MM.1S (cell line): ENCODE results near the gene CYP46A1.

ENCODE experiments used
- DNase-seq: peaks from one replicate; pipeline ENCODE4 v3.0.0-alpha.2; 2015
- H2AFZ ChIP-seq: fragments of 300-600 bp; sonication (generic); 2 replicates; pipeline ENCODE4 v1.6.0; 2016; ENCODE audit warnings: antibody characterized with exemption, low read length
- H3F3A ChIP-seq: fragments of 300-600 bp; sonication (generic); 2 replicates; pipeline ENCODE4 v1.6.1; 2016; ENCODE audit warnings: mild to moderate bottlenecking, antibody characterized with exemption, low read length, moderate library complexity, mixed read lengths; ENCODE audit not compliant: insufficient read depth
- H3K27ac ChIP-seq: fragments of 300-600 bp; sonication (generic); 2 replicates; pipeline ENCODE4 v1.5.1; 2016; ENCODE audit warnings: mild to moderate bottlenecking, low read length
- H3K27me3 ChIP-seq: fragments of 300-600 bp; sonication (generic); replicated peaks from 2 replicates; pipeline ENCODE4 v1.6.0; 2016; ENCODE audit warnings: low read length; ENCODE audit not compliant: insufficient read depth
- H3K36me3 ChIP-seq: fragments of 300-600 bp; sonication (generic); replicated peaks from 2 replicates; pipeline ENCODE4 v1.6.1; 2016; ENCODE audit warnings: mild to moderate bottlenecking, low read length, mixed read lengths; ENCODE audit not compliant: insufficient read depth
- H3K4me1 ChIP-seq: fragments of 300-600 bp; sonication (generic); 2 replicates; pipeline ENCODE4 v1.6.1; 2016; ENCODE audit warnings: low read length, mixed read lengths
- H3K4me2 ChIP-seq: fragments of 300-600 bp; sonication (generic); 2 replicates; pipeline ENCODE4 v1.6.0; 2016; ENCODE audit warnings: low read depth, low read length
- H3K4me3 ChIP-seq: fragments of 300-600 bp; sonication (generic); 2 replicates; pipeline ENCODE4 v1.5.1; 2016; ENCODE audit warnings: low read length, mixed read lengths
- H3K79me2 ChIP-seq: fragments of 300-600 bp; sonication (generic); 2 replicates; pipeline ENCODE4 v1.6.1; 2016; ENCODE audit warnings: mixed run types, low read length, mixed read lengths
- H3K9ac ChIP-seq: fragments of 300-600 bp; sonication (generic); 2 replicates; pipeline ENCODE4 v1.6.1; 2016; ENCODE audit warnings: low read length, mixed read lengths
- H3K9me2 ChIP-seq: fragments of 300-600 bp; sonication (generic); replicated peaks from 2 replicates; pipeline ENCODE4 v1.6.1; 2016; ENCODE audit warnings: mild to moderate bottlenecking, low read length, mixed read lengths; ENCODE audit not compliant: insufficient read depth
- H3K9me3 ChIP-seq: fragments of 300-600 bp; sonication (generic); replicated peaks from 2 replicates; pipeline ENCODE4 v1.6.1; 2016; ENCODE audit warnings: mild to moderate bottlenecking, low read length, mixed read lengths; ENCODE audit not compliant: insufficient read depth
- H4K20me1 ChIP-seq: fragments of 300-600 bp; sonication (generic); 2 replicates; pipeline ENCODE4 v1.6.1; 2016; ENCODE audit warnings: mild to moderate bottlenecking, low read length, moderate library complexity, mixed read lengths; ENCODE audit not compliant: insufficient read depth
- CTCF ChIP-seq: fragments of 300-600 bp; sonication (generic); IDR thresholded peaks from 2 replicates; pipeline ENCODE4 v1.5.1; 2016; ENCODE audit warnings: antibody characterized with exemption, low read length, mixed read lengths
- EZH2 ChIP-seq: fragments of 300-600 bp; sonication (generic); optimal IDR thresholded peaks from 2 replicates; pipeline ENCODE3; 2017; ENCODE audit warnings: low read depth, mild to moderate bottlenecking, antibody characterized with exemption, low read length, mixed read lengths
- EZH2phosphoT487 ChIP-seq: fragments of 300-600 bp; sonication (generic); IDR thresholded peaks from 2 replicates; pipeline ENCODE4 v1.6.1; 2018; ENCODE audit warnings: antibody characterized with exemption, low read length

Gene CYP46A1

GRCh38 chr14:99774556-99775307 lies 90.6 kb downstream of the CYP46A1 start:
- no peak overlapping the region for H3K27ac ChIP-seq
- no peak for DNase-seq
- H4K20me1 ChIP-seq: no peaks in the 10 kb centered on the region
- no peak overlapping the region for H2AFZ ChIP-seq
- no peaks in the 10 kb centered on the region for H3F3A ChIP-seq
- no peaks in the 10 kb centered on the region for H3K79me2 ChIP-seq
- no peaks in the 10 kb centered on the region for H3K9me2 ChIP-seq
- no peaks in the 10 kb centered on the region for H3K9me3 ChIP-seq
- no peaks in the 10 kb centered on the region for H3K27me3 ChIP-seq
- TF ChIP-seq EZH2phosphoT487: no peak
- TF ChIP-seq EZH2: no peak
- TF ChIP-seq CTCF: no peak
- no peak overlapping the region for H3K9ac ChIP-seq
- no peak overlapping the region for H3K4me3 ChIP-seq
- H3K4me2 ChIP-seq: no peak overlapping the region
- H3K36me3 ChIP-seq: no peaks in the 10 kb centered on the region
- H3K4me1 ChIP-seq: no peaks in the 10 kb centered on the region

DNA sequence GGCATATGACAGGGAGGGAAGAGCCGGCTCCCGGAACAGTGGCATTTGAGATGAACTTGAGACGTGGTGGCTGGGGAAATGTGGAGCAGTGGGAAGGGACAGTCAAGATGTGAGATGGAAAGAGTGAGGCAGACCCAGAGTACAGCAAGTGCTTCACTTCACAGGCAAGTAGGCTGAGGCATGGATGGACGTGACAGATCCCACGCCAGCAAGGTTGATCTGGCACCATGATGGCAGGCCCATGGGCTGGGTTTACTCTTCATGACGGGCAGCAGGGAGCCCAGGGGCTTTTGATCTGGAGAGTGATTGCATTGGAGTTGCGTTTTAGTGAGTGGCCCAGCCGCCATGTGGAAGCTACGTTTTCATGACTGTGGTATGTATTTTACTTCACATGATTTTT lies 91.3 kb downstream of the CYP46A1 start:
- H3K4me2 ChIP-seq: no peak overlapping the region

More for the DNA sequence above, 91.3 kb downstream of the CYP46A1 start:
- Histone ChIP-seq H3K27me3 (no peaks in the 10 kb centered on the region), H3K9ac (no peak overlapping the region), H3F3A (no peaks in the 10 kb centered on the region), H3K9me2 (no peaks in the 10 kb centered on the region), H3K27ac (no peak overlapping the region), H3K79me2 (no peaks in the 10 kb centered on the region), H3K36me3 (no peaks in the 10 kb centered on the region), H3K4me3 (no peak overlapping the region), H3K4me1 (no peaks in the 10 kb centered on the region), H4K20me1 (no peaks in the 10 kb centered on the region), H3K9me3 (no peaks in the 10 kb centered on the region), H2AFZ (no peak overlapping the region)
- no peak for DNase-seq
- TF ChIP-seq EZH2phosphoT487 (no peak), EZH2 (no peak), CTCF (no peak)
